Measurements from ENCODE around the gene METRN.

DNA sequence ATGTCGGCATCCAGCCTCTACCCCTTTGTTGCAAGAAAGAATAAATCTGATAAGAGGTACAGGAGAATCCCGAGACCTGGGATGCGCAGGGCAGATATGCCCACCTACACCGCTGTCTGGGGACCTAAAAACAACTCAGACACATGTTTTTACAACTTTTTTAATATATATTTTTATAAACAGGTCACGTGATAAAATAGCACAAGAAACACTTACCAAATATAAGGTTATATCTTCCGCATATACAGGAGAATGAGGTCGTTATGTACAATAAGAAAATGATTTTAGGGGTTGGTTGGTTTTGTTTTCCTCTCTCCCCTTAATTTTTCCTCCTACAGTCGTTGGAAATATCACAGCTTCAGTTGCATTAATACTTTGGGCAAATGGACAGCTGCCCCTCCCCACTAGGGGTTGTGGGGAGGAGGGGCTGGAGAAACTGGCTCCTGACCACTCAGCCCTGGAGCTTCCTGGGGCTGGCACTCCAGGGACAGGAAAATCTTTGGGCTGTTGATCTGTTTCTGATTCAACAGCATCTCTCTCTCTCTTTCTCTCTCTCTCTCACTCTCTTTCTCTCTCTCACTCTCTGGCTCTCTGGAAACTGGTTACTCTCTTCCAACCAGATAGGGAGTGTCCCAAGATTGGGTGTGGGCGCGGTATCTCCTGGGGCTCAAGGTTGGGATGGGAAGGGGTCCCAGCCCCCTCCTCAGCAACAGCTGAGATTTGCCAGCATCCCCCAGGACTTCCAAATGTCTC is 22.4 kb upstream of the METRN start:
- TF ChIP-seq, protein P1, sequence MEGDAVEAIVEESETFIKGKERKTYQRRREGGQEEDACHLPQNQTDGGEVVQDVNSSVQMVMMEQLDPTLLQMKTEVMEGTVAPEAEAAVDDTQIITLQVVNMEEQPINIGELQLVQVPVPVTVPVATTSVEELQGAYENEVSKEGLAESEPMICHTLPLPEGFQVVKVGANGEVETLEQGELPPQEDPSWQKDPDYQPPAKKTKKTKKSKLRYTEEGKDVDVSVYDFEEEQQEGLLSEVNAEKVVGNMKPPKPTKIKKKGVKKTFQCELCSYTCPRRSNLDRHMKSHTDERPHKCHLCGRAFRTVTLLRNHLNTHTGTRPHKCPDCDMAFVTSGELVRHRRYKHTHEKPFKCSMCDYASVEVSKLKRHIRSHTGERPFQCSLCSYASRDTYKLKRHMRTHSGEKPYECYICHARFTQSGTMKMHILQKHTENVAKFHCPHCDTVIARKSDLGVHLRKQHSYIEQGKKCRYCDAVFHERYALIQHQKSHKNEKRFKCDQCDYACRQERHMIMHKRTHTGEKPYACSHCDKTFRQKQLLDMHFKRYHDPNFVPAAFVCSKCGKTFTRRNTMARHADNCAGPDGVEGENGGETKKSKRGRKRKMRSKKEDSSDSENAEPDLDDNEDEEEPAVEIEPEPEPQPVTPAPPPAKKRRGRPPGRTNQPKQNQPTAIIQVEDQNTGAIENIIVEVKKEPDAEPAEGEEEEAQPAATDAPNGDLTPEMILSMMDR (IDR thresholded peaks at IDR 0.05): no peak
- no peak for TF ChIP-seq ZFX (IDR thresholded peaks at IDR 0.05; ENCODE audit: borderline replicate concordance)

Data from 22Rv1 (cell line).